CD4-positive, alpha-beta T cell treated with Interleukin-4 for 4 hours (primary cell): ENCODE measurements around the gene SERHL2.
A peak's percentile ranks its signal among the peaks of the same experiment; 100 is the strongest.
"Not testable (repeated sequence)": the region's sequence is repeated elsewhere in the genome, so short reads cannot be mapped to it uniquely, and the experiment has no call there.

Experiments used
- DNase-seq: peaks from one replicate; pipeline ENCODE4 v3.0.0-alpha.2; 2020

The SERHL2 gene

GRCh38 chr22:42553475-42554361 lies at the start of gene SERHL2:
Gene SERHL2, plus strand, starts transcription at chr22:42553956. Its CDS starts 65 bp downstream, at chr22:42554021.
- DNase-seq, result peak; percentile 71

- not testable (repeated sequence) for DNase-seq
Measured at GRCh38 chr22:42508327-42508974, 45.3 kb upstream of the SERHL2 start.

GRCh38 chr22:42508975-42509364 lies 44.8 kb upstream of the SERHL2 start:
- DNase-seq, result not testable (repeated sequence)

GRCh38 chr22:42509548-42509947 lies 44.2 kb upstream of the SERHL2 start:
- no peak for DNase-seq

- no peak for DNase-seq
Measured at GRCh38 chr22:42511401-42511891, 42.3 kb upstream of the SERHL2 start.

- not testable (repeated sequence) for DNase-seq
Measured at GRCh38 chr22:42512273-42512990, 41.3 kb upstream of the SERHL2 start.

GRCh38 chr22:42514331-42514730 lies 39.4 kb upstream of the SERHL2 start:
- DNase-seq, result not testable (repeated sequence)

- DNase-seq, result not testable (repeated sequence)
Measured at GRCh38 chr22:42515304-42515703, 38.5 kb upstream of the SERHL2 start.

GRCh38 chr22:42515896-42516295 lies 37.9 kb upstream of the SERHL2 start:
- DNase-seq, result no peak

GRCh38 chr22:42517103-42517502 lies 36.7 kb upstream of the SERHL2 start:
- not testable (repeated sequence) for DNase-seq

GRCh38 chr22:42518638-42519524 lies 34.9 kb upstream of the SERHL2 start:
- not testable (repeated sequence) for DNase-seq

- peak; percentile 69 for DNase-seq
Measured at GRCh38 chr22:42519525-42520401, 34.0 kb upstream of the SERHL2 start, which contains the start of gene RRP7A. Gene RRP7A, minus strand, starts transcription at chr22:42519796. Its CDS starts 10 bp downstream, at chr22:42519786.

- DNase-seq, result no peak
Measured at GRCh38 chr22:42521228-42521546, 32.6 kb upstream of the SERHL2 start.

GRCh38 chr22:42522546-42522945 lies 31.2 kb upstream of the SERHL2 start:
- DNase-seq, result no peak

GRCh38 chr22:42528591-42529307 lies 25.0 kb upstream of the SERHL2 start:
- DNase-seq, result no peak

- DNase-seq, result not testable (repeated sequence)
Measured at GRCh38 chr22:42529435-42529834, 24.3 kb upstream of the SERHL2 start.

GRCh38 chr22:42531401-42532084 lies 22.2 kb upstream of the SERHL2 start:
- DNase-seq, result not testable (repeated sequence)

GRCh38 chr22:42533638-42533977 lies 20.1 kb upstream of the SERHL2 start:
- DNase-seq, result no peak

- DNase-seq, result not testable (repeated sequence)
Measured at GRCh38 chr22:42535082-42535731, 18.5 kb upstream of the SERHL2 start.
